ENCODE measurements around the gene EIF2A. TPM values are rescaled to one million over a fixed set of nuclear protein-coding genes. Genes with fewer than 3 reads are reported as not detected.
"Not testable (repeated sequence)": the region's sequence is repeated elsewhere in the genome, so short reads cannot be mapped to it uniquely, and the experiment has no call there.

Gene EIF2A
- total RNA-seq, 1 experiment from 2014 or later, result 74.1 TPM

DNA sequence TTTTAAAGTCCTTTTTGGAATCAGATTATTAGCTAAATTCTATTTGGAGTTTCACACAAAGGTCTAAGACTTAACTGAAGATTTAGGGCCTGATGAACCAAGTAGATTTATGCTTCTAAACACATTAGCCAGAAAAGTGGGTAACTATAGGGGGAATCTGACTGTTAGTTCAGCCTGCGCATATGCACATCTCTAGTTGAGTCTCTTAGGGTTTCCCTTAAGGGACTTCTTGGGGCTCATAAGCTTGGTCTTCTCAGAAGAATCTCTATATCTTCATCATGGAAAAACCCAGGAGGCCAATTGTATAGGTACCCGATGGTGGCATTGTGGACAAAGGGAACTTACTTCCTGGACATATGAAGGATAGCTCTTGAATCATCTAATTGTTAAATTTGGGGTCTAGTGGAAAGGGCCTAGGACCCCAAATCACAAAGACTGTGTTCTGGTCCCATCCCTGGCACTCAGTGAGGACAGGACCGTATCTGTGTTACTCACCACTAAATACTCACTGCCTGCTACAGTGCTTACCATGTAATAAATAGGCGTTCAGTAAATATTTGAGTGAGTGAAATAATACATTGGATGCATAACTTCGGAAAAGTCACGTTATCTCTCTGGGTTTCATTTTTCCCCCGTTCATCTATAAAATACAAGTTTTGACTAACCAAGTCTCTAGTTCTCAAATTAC lies 73.6 kb downstream of the EIF2A start:
- Histone ChIP-seq H2AFZ (ENCODE audit: low read length) (no peak overlapping the region), H3K27me3 (ENCODE audit: insufficient read depth, low read length) (no peaks in the 10 kb centered on the region), H2BK12ac (ENCODE audit: insufficient read length, low read depth, low read length) (no peak overlapping the region), H3K56ac (ENCODE audit: insufficient read length, low read depth, low read length) (no peak overlapping the region), H2BK20ac (ENCODE audit: low read depth, low read length, poor library complexity, severe bottlenecking) (no peak overlapping the region), H3K9ac (ENCODE audit: extremely low read depth, insufficient read length, low read length) (no peak overlapping the region), H3K4me1 (ENCODE audit: insufficient read depth, low read length) (no peaks in the 10 kb centered on the region), H2BK120ac (ENCODE audit: low read depth, low read length, poor library complexity, severe bottlenecking) (no peak overlapping the region), H4K20me1 (ENCODE audit: control insufficient read depth, insufficient read depth, insufficient read length) (no peaks in the 10 kb centered on the region), H3K14ac (ENCODE audit: insufficient read depth, low read length) (no peak overlapping the region), H2AK5ac (ENCODE audit: insufficient read length, low read length) (no peak overlapping the region), H3K79me1 (ENCODE audit: insufficient read depth, low read depth, low read length, poor library complexity, severe bottlenecking) (peaks cover 7% of the 10 kb centered on the region), H3K23me2 (ENCODE audit: insufficient read length, low read depth, low read length, poor library complexity, severe bottlenecking) (no peaks in the 10 kb centered on the region), H4K5ac (ENCODE audit: insufficient read length, low read depth, low read length) (no peak overlapping the region), H3T11ph (ENCODE audit: low read length) (no peak overlapping the region), H3K23ac (ENCODE audit: insufficient read length, low read depth, low read length) (no peak overlapping the region), H3K18ac (ENCODE audit: insufficient read length, low read depth, low read length) (no peak overlapping the region), H4K91ac (ENCODE audit: insufficient read length, low read depth, low read length) (no peak overlapping the region), H3K4me2 (ENCODE audit: insufficient read depth, insufficient read length, low read length) (no peak overlapping the region), H2BK15ac (ENCODE audit: low read depth, low read length) (no peak overlapping the region), H3K4ac (ENCODE audit: low read depth, low read length) (no peak overlapping the region), H4K8ac (replicated peaks; ENCODE audit: insufficient read length, low read depth, low read length) (no peak overlapping the region), H2BK5ac (ENCODE audit: insufficient read length, low read length) (no peak overlapping the region), H3K9me3 (ENCODE audit: control insufficient read depth, low read depth, low read length) (no peaks in the 10 kb centered on the region), H3K27ac (ENCODE audit: insufficient read length, low read depth, low read length) (no peak overlapping the region), H3K79me2 (ENCODE audit: insufficient read depth, low read length) (peaks cover 10% of the 10 kb centered on the region)
- Mint-ChIP-seq H3K27ac (no peak overlapping the region), H3K4me1 (peaks cover 9 to 10% of the 10 kb centered on the region in 2 experiments), H3K4me3 (no peak overlapping the region), H3K27me3 (ENCODE audit: low read depth) (no peaks in the 10 kb centered on the region), H3K9me3 (peaks cover 0 to 3% of the 10 kb centered on the region in 2 experiments; a peak in 1 of 5 replicates), H3K36me3 (ENCODE audit: insufficient read depth in 1 of 3, low read depth in 3 of 3) (peaks cover 17 to 21% (median 20%) of the 10 kb centered on the region in 3 experiments)
- WGBS (ENCODE audit: extremely low coverage, insufficient read length, low lambda C conversion rate), result no CpG with 5 or more reads among the region's 7 CpGs
- DNase-seq, result no peak
- TF ChIP-seq, protein P1, sequence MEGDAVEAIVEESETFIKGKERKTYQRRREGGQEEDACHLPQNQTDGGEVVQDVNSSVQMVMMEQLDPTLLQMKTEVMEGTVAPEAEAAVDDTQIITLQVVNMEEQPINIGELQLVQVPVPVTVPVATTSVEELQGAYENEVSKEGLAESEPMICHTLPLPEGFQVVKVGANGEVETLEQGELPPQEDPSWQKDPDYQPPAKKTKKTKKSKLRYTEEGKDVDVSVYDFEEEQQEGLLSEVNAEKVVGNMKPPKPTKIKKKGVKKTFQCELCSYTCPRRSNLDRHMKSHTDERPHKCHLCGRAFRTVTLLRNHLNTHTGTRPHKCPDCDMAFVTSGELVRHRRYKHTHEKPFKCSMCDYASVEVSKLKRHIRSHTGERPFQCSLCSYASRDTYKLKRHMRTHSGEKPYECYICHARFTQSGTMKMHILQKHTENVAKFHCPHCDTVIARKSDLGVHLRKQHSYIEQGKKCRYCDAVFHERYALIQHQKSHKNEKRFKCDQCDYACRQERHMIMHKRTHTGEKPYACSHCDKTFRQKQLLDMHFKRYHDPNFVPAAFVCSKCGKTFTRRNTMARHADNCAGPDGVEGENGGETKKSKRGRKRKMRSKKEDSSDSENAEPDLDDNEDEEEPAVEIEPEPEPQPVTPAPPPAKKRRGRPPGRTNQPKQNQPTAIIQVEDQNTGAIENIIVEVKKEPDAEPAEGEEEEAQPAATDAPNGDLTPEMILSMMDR (conservative IDR thresholded peaks at IDR 0.05), result no peak

DNA sequence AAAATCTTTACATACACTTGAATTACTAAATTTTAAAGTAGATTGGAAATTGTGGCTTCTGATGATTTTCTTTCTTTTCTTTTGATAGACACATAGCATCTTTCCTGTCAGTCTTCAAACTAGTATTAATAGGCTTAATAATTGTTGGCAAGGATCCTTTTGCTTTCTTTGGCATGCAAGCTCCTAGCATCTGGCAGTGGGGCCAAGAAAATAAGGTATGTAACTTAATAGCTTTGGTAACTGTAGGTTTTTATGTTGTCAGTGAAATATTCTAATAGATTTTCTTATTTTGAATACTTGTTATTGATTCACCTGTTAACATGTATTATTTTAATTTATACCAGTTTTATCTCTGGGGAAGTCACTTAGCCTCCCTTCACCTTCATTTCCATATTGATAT lies 76.4 kb downstream of the EIF2A start:
- not testable (repeated sequence) for H3K23ac ChIP-seq (ENCODE audit: insufficient read length, low read depth, low read length); H4K20me1 ChIP-seq (ENCODE audit: control insufficient read depth, insufficient read depth, insufficient read length); H3K4me2 ChIP-seq (ENCODE audit: insufficient read depth, insufficient read length, low read length); H3K4me3 Mint-ChIP-seq; H3K27ac Mint-ChIP-seq; H3K79me2 ChIP-seq (ENCODE audit: insufficient read depth, low read length); H3K27ac ChIP-seq (ENCODE audit: insufficient read length, low read depth, low read length); H2AFZ ChIP-seq (ENCODE audit: low read length); H3K79me1 ChIP-seq (ENCODE audit: insufficient read depth, low read depth, low read length, poor library complexity, severe bottlenecking); H3K4ac ChIP-seq (ENCODE audit: low read depth, low read length); H3K9me3 ChIP-seq (ENCODE audit: control insufficient read depth, low read depth, low read length); H2BK120ac ChIP-seq (ENCODE audit: low read depth, low read length, poor library complexity, severe bottlenecking); H3K4me1 ChIP-seq (ENCODE audit: insufficient read depth, low read length); H4K91ac ChIP-seq (ENCODE audit: insufficient read length, low read depth, low read length); H3K56ac ChIP-seq (ENCODE audit: insufficient read length, low read depth, low read length); H3K9me3 Mint-ChIP-seq; DNase-seq; H2BK12ac ChIP-seq (ENCODE audit: insufficient read length, low read depth, low read length); H2BK20ac ChIP-seq (ENCODE audit: low read depth, low read length, poor library complexity, severe bottlenecking); H3K18ac ChIP-seq (ENCODE audit: insufficient read length, low read depth, low read length); H3K23me2 ChIP-seq (ENCODE audit: insufficient read length, low read depth, low read length, poor library complexity, severe bottlenecking); H3K14ac ChIP-seq (ENCODE audit: insufficient read depth, low read length); H3K9ac ChIP-seq (ENCODE audit: extremely low read depth, insufficient read length, low read length); H3T11ph ChIP-seq (ENCODE audit: low read length); H4K8ac ChIP-seq (replicated peaks; ENCODE audit: insufficient read length, low read depth, low read length); H3K27me3 ChIP-seq (ENCODE audit: insufficient read depth, low read length); H2AK5ac ChIP-seq (ENCODE audit: insufficient read length, low read length); H2BK15ac ChIP-seq (ENCODE audit: low read depth, low read length); H2BK5ac ChIP-seq (ENCODE audit: insufficient read length, low read length); H4K5ac ChIP-seq (ENCODE audit: insufficient read length, low read depth, low read length); H3K27me3 Mint-ChIP-seq (ENCODE audit: low read depth)
- Mint-ChIP-seq H3K4me1 (peaks cover 14 to 16% of the 10 kb centered on the region in 2 experiments), H3K36me3 (ENCODE audit: insufficient read depth in 1 of 3, low read depth in 3 of 3) (peaks cover 23 to 41% (median 31%) of the 10 kb centered on the region in 3 experiments)

Data from H9 (cell line).